Measurements from ENCODE around the gene HDDC2.
A peak's percentile ranks its signal among the peaks of the same experiment; 100 is the strongest.

Gene HDDC2, protein sequence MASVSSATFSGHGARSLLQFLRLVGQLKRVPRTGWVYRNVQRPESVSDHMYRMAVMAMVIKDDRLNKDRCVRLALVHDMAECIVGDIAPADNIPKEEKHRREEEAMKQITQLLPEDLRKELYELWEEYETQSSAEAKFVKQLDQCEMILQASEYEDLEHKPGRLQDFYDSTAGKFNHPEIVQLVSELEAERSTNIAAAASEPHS

GRCh38 chr6:125301435-125302391, at the start of gene HDDC2:
Gene HDDC2, minus strand, starts transcription at chr6:125301967. Its CDS starts 35 bp downstream, at chr6:125301932.
- DNase-seq (ENCODE audit: low spot score), result peak; percentile 61

GRCh38 chr6:125346926-125347563, 45.3 kb upstream of the HDDC2 start:
- DNase-seq (ENCODE audit: low spot score), result peak; percentile 13

GRCh38 chr6:125346201-125346925, 44.6 kb upstream of the HDDC2 start:
- DNase-seq (ENCODE audit: low spot score), result peak; percentile 14

DNA sequence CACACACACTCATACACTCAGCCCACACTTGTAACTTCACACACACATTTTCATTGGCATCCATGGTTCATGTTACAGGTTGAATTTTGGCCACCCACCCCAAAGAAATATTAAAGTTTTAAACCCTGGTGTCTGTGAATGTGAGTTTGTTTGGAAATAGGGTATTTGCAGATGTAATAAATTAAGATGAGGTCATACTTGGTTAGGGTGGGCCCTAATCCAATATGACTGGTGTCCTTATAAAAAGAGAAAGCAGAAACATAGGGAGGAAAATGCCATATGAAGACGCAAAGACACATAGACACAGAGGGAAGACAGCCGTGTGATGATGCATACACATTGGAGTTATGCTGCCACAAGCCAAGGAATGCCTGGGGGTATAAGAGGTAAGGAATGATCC, 39.7 kb upstream of the HDDC2 start:
- DNase-seq (ENCODE audit: low spot score), result no peak

- no peak for DNase-seq (ENCODE audit: low spot score)
Measured at GRCh38 chr6:125340991-125341390, 39.2 kb upstream of the HDDC2 start.

DNA sequence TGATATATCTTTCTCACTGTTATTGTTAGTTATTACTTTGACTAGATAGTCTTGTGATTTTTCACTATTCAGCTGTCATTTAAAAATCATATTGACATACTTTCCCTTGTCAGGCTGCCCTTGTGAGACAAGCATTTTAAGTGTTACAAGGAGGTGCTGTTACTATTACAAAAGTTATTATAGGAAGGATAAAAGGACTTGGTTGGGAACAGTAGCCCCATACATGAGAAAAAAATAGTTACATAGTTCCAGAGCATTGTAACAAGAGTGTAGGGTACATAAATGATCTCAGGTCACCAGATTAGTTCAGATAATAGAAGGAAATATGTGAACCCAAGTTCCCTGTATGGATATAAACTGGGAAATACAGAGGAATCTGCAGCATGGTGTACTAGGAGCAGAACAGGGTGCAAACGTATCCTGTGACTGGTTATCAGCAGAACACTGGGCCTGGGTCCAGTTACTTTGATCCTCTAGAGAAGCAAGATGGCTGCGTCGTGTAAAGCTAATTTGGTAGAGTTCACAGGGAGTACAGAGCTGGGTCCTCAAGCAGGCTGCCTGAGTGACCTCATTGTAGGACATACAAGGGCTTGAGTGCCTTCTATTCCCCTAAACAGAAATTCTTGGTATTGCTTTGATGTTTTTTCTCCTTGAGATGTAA, 38.5 kb upstream of the HDDC2 start:
- no peak for DNase-seq (ENCODE audit: low spot score)

DNA sequence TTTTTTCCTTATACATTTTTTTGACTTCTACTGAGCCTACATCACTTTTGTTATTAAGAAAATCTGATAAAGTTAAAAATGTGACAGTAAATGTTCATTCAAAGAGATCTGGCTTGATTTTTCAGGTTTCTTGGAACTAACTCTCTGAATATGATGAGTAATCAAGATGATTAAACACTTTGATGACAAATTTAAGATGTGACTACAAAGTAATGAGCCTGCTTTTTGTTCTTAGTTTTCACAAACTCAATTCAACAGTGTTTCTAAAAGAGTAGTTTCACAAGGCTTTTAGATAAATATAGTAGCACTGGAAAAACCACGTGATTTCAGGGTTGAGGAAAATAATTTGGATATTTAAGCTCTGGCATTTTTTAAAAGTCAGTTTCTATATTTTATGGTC, 37.9 kb upstream of the HDDC2 start:
- DNase-seq (ENCODE audit: low spot score), result no peak

- DNase-seq (ENCODE audit: low spot score), result no peak
Measured at GRCh38 chr6:125338381-125338780, 36.6 kb upstream of the HDDC2 start.

DNA sequence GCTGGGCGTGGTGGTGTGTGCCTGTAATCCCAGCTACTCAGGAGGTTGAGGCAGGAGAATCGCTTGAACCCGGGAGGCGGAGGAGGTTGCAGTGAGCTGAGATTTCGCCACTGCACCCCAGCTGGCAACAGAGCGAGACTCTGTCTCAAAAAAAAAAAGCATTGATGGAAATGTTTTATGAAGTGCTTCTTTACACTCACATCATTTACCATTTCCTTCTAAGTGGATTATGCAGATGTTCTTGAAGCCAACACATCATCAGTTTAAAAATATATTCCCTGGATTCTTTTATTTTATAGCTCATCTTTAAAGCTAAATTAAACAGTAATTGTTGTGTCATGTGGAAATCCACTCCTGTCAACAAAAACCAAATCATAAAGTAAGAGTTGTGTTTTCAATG, 35.9 kb upstream of the HDDC2 start:
- no peak for DNase-seq (ENCODE audit: low spot score)

DNA sequence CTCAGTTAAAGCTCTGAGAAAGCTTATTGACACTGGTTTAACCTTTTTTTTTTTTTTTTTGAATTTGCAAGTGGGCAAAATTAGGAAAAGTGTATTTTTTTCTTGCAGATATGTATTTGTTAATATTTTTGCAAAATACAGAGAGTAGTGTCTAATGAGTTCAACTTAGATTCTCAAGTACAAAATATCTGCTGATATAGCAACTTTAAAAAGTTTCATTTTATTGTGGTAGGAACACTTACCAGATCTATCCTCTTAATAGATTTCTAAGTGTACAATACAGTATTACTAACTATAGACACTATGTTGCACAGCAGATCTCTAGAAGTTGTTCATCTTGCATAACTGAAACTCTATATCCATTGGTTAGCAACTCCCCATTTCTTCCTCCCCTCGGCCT, 30.9 kb upstream of the HDDC2 start:
- no peak for DNase-seq (ENCODE audit: low spot score)

- DNase-seq (ENCODE audit: low spot score), result no peak
Measured at GRCh38 chr6:125325586-125325985, 23.8 kb upstream of the HDDC2 start.

DNA sequence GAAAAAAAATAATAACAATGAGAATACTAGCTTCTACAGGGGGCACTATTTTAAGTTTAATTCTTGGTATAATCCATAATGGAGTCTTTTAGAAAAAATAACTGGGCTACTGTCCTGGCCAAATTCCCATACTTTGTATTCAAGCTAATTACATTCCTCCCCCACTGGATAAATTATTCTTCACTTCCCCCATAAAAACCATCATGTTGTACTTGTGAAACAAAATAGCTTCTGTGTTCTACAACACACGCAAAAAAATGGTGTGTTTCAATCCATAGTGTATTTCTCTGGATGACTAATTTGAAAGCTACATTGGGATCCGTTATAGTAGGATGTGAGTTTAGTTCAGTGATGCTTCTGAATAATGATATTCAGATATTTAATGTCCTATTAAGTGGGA, 21.6 kb upstream of the HDDC2 start:
- DNase-seq (ENCODE audit: low spot score), result no peak

GRCh38 chr6:125316621-125317020, 14.9 kb upstream of the HDDC2 start:
- DNase-seq (ENCODE audit: low spot score), result no peak

DNA sequence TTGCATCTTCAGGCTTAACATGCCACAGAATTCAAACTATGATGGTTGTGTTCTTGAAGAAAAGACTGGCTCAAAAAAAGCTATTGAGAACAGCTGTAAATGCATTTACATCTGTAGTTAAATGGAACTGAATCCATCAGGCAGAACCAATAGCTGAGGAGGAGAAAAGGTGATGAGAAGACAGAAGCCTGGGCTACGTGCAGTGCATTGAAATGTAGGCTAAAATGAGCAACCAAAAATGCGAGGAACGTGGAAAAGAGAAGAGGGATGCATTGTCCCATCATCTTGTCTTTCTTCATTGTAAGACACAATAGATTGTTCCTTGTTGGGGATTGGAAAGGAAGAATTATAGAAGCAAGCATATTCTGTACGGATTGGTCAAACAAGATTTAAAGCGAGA, 13.8 kb upstream of the HDDC2 start:
- no peak for DNase-seq (ENCODE audit: low spot score)

DNA sequence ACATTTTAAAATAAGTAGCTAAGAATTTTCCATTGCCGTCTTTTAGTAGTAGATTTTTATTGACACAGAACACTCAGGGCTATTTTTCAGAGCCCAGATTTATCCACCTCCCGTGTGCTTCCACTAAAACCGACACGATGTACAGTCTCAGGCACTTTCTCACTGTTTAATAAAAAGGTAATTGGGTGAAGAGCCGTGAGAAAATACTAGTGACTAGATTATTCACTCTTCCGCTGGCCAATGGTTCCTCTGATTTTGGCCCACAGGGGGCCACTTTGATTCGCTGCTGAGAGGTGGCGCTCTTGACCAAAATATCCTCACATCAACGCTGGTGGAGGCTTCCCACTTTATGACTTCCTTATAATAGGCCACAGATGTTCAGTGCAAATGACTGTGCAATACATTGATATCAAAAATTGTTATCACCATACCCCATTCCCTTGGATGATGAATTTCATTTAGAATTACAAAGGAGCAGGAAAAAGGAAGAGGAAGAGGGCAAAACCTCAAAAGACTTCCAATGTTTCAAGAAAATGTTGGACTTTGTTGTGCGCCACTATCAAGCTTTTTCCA, 12.3 kb upstream of the HDDC2 start:
- DNase-seq (ENCODE audit: low spot score), result peak; percentile 44

DNA sequence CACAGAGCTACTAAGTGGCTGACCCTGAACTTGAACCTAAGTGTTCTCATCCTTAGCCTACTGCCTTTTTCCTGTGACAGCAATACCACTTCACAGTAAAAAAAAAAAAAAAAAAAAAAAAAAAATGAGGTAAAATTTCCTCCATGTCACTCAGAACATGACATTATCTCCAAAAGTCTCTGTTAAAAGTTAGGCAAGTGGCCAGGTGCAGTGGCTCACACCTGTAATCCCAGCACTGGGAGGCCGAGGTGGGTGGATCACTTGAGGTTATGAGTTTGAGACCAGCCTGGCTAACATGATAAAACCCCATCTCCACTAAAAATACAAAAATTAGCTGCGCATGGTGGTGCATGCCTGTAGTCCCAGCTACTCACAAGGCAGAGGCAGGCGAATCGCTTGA, 11.2 kb upstream of the HDDC2 start:
- DNase-seq (ENCODE audit: low spot score), result no peak

GRCh38 chr6:125312478-125312877, 10.7 kb upstream of the HDDC2 start:
- DNase-seq (ENCODE audit: low spot score), result no peak

DNA sequence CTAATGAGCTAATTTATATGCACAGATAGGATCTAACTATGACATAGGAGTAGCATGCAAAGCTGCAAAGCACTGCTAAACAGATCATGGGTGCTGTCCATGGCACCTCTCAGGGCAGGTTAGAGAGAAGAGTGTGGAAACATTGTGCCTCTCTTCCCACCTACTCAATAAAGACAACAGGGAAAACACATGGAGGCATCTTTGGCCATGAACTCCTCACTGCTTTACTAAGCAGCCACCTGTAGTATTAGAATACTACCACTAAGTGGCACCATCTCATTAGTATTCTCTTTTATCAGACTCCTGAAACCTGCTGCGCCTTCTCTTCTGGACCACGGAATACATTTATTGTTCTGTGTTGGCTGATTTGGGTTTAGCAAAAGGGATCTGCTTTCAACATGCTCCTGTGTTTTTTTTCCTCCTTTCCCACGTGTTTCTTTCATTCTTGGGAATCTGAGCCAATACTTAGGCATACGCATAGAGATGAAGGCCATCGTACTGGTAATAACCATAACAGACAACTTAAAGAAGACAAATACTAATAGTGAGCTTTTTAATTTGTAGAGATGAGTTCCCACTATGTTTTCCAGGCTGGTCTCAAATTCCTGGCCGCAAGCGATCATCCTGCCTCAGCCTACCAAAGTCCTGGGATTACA, 9.4 kb upstream of the HDDC2 start:
- DNase-seq (ENCODE audit: low spot score), result peak; percentile 38

DNA sequence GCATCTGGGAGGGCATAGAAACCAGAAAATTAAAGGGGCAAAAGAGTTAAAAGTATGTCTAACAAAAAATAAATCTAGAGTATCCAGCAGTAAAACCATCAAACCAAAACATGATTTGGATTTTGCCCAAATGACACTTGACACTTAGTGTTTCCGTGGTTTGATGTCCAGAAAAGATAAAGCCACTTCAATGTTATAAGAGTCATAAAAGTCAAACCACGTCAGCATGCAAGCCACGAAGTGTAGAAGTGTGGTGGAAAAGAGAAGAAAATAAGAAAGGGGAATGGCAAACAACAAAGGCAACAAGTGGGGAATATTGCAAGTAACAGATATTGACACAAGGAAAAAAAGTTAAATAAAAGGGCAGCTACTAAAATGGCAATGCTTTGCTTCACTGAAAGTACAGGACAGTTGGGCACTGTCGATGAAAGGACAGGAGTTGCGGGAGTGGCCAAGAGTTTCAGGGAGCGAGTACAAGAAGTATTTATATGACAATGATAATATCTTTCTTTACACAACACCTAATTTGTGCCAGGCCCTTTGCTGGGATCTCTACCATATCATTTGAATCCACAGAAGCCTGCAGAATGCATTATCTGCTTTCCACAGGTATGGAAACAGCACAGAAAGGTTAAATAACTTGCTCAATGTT, 6.3 kb upstream of the HDDC2 start:
- DNase-seq (ENCODE audit: low spot score), result no peak

GRCh38 chr6:125307150-125307838, 5.5 kb upstream of the HDDC2 start:
- DNase-seq (ENCODE audit: low spot score), result no peak

Measured in germinal center (tissue), 1 donor.